Naive thymus-derived CD8-positive, alpha-beta T cell (primary cell): Measurements from ENCODE around the gene TNFRSF9. TPM values are rescaled to one million over a fixed set of nuclear protein-coding genes. Genes with fewer than 3 reads are reported as not detected.
A peak's percentile ranks its signal among the peaks of the same experiment; 100 is the strongest.

Experiments
- ATAC-seq, 2 donors: fragments of 150-1000 bp; cut with Tn5 transposase in 1 of 2; sonication (Bioruptor Pico), chemical (Tn5 transposase) in 1 of 2; 1 replicate in 1 of 2; 2 replicates in 1 of 2; pipeline ENCODE4 v1.10.0; 2021; ENCODE audit warnings: mild to moderate bottlenecking in 2 of 2, moderate library complexity in 2 of 2
- POLR2A ChIA-PET: fragments of 350-600 bp; sonication (Branson Sonifier 250); formaldehyde crosslinking; loops from one replicate; lab custom pipeline; 2021; ENCODE audit warnings: antibody characterized with exemption; lab: Charles Lee
- DNase-seq, 10 donors: peaks; one replicate each; pipeline versions ENCODE4 v3.0.0 to v3.0.0-alpha.2; 2020 to 2022
- H3K27ac Mint-ChIP-seq, 10 donors: one replicate each; pipeline ENCODE4 v1.8.0; 2020 to 2022; ENCODE audit warnings: mild to moderate bottlenecking in 10 of 10, mixed read lengths in 10 of 10, moderate library complexity in 4 of 10, inconsistent platforms in 1 of 10
- H3K27me3 Mint-ChIP-seq, 5 donors: one replicate each; pipeline ENCODE4 v1.8.0; 2021 to 2022; ENCODE audit warnings: mixed read lengths in 5 of 5
- H3K36me3 Mint-ChIP-seq, 3 donors: one replicate each; pipeline ENCODE4 v1.8.0; 2020 to 2022; ENCODE audit warnings: mixed read lengths in 3 of 3, mild to moderate bottlenecking in 2 of 3, inconsistent platforms in 1 of 3
- H3K4me1 Mint-ChIP-seq, 4 donors: one replicate each; pipeline ENCODE4 v1.8.0; 2021 to 2022; ENCODE audit warnings: mixed read lengths in 4 of 4
- H3K4me3 Mint-ChIP-seq, 10 donors: one replicate each; pipeline ENCODE4 v1.8.0; 2020 to 2022; ENCODE audit warnings: mild to moderate bottlenecking in 10 of 10, mixed read lengths in 10 of 10, moderate library complexity in 6 of 10, inconsistent platforms in 1 of 10
- H3K9me3 Mint-ChIP-seq, 9 donors: one replicate each; pipeline ENCODE4 v1.8.0; 2020 to 2022; ENCODE audit warnings: mixed read lengths in 9 of 9, mild to moderate bottlenecking in 3 of 9, inconsistent platforms in 1 of 9, moderate library complexity in 1 of 9
- polyA plus RNA-seq, 3 donors: library from polyadenylated mRNA; unstranded; fragments of 300-500 nt; fragmentation: Illumina TruSeq; gene quantifications; one replicate each; pipeline ENCODE4 v1.2.3, GENCODE V29; 2021
- total RNA-seq, 8 experiments: library from RNA in 2 of 8; stranded (reverse) in 2 of 8; gene quantifications; one replicate each; pipeline ENCODE4 v1.2.3 and lab custom pipeline; 2021 to 2026

TNFRSF9 gene
- total and polyA plus RNA-seq, 5 experiments from 2014 or later: 0.05 to 5.1 (median 0.24) TPM

- Mint-ChIP-seq H3K4me3 (no peak overlapping the region), H3K4me1 (peaks cover 0 to 5% (median 0%) of the 10 kb centered on the region in 4 donors), H3K27me3 (peaks cover 4 to 42% (median 12%) of the 10 kb centered on the region in 5 donors), H3K9me3 (peaks cover 0 to 10% (median 0%) of the 10 kb centered on the region in 9 donors), H3K36me3 (peaks cover 0 to 4% (median 0%) of the 10 kb centered on the region in 3 donors), H3K27ac (no peak overlapping the region)
- peak in 1 of 2 donors; percentile 44 for ATAC-seq
- POLR2A ChIA-PET: no interaction called here
- peak in 4 of 10 donors; percentile 2 to 5 (median 2) for DNase-seq
Observed at GRCh38 chr1:7885513-7886404, 54.9 kb downstream of the TNFRSF9 start.

- ATAC-seq (no peak), DNase-seq (no peak)
- peaks cover 4 to 33% (median 12%) of the 10 kb centered on the region in 5 donors for H3K27me3 Mint-ChIP-seq
- peaks cover 0 to 5% (median 0%) of the 10 kb centered on the region in 4 donors for H3K4me1 Mint-ChIP-seq
- peaks cover 0 to 10% (median 0%) of the 10 kb centered on the region in 9 donors for H3K9me3 Mint-ChIP-seq
- no peak overlapping the region for H3K27ac Mint-ChIP-seq
- H3K36me3 Mint-ChIP-seq: no peaks in the 10 kb centered on the region
- H3K4me3 Mint-ChIP-seq: no peak overlapping the region
- POLR2A ChIA-PET: no interaction called here
Observed at GRCh38 chr1:7884757-7885156, 55.9 kb downstream of the TNFRSF9 start.

- Mint-ChIP-seq H3K4me3 (no peak overlapping the region), H3K4me1 (peaks cover 0 to 11% (median 0%) of the 10 kb centered on the region in 4 donors), H3K9me3 (peaks cover 4 to 24% (median 16%) of the 10 kb centered on the region in 9 donors), H3K27ac (no peak overlapping the region), H3K36me3 (peaks cover 0 to 7% (median 7%) of the 10 kb centered on the region in 3 donors), H3K27me3 (peaks cover 2 to 15% (median 6%) of the 10 kb centered on the region in 5 donors)
- no peak for ATAC-seq
- DNase-seq: no peak
- POLR2A ChIA-PET: no interaction called here
Observed at GRCh38 chr1:7879228-7879627, 61.4 kb downstream of the TNFRSF9 start.

GRCh38 chr1:7878027-7878426, 62.6 kb downstream of the TNFRSF9 start:
- Mint-ChIP-seq H3K4me3 (no peak overlapping the region), H3K27me3 (peaks cover 2 to 14% (median 6%) of the 10 kb centered on the region in 5 donors), H3K36me3 (peaks cover 0 to 9% (median 7%) of the 10 kb centered on the region in 3 donors), H3K27ac (no peak overlapping the region), H3K9me3 (peaks cover 4 to 24% (median 16%) of the 10 kb centered on the region in 9 donors), H3K4me1 (peaks cover 0 to 10% (median 0%) of the 10 kb centered on the region in 4 donors)
- ATAC-seq (no peak), DNase-seq (no peak)
- POLR2A ChIA-PET: no interaction called here

- Mint-ChIP-seq H3K27ac (peak overlapping the region in 1 of 10 donors; percentile 24), H3K27me3 (peaks cover 2 to 14% (median 6%) of the 10 kb centered on the region in 5 donors)
Observed at GRCh38 chr1:7873801-7874795, 66.5 kb downstream of the TNFRSF9 start.

GRCh38 chr1:7871136-7871535, 69.5 kb downstream of the TNFRSF9 start:
- Mint-ChIP-seq H3K36me3 (peaks cover 0 to 2% (median 0%) of the 10 kb centered on the region in 3 donors), H3K27me3 (peaks cover 0 to 6% (median 3%) of the 10 kb centered on the region in 5 donors), H3K4me3 (no peak overlapping the region), H3K4me1 (peaks cover 0 to 2% (median 0%) of the 10 kb centered on the region in 4 donors), H3K9me3 (peaks cover 0 to 3% (median 0%) of the 10 kb centered on the region in 9 donors), H3K27ac (no peak overlapping the region)
- no peak for ATAC-seq
- DNase-seq: no peak
- POLR2A ChIA-PET: no interaction called here

More at GRCh38 chr1:7873801-7874795, 66.5 kb downstream of the TNFRSF9 start:
- H3K9me3 Mint-ChIP-seq: peaks cover 4 to 24% (median 16%) of the 10 kb centered on the region in 9 donors
- peaks cover 0 to 9% (median 7%) of the 10 kb centered on the region in 3 donors for H3K36me3 Mint-ChIP-seq
- H3K4me3 Mint-ChIP-seq: no peak overlapping the region
- ATAC-seq: no peak
- peaks cover 0 to 9% (median 0%) of the 10 kb centered on the region in 4 donors for H3K4me1 Mint-ChIP-seq
- no peak for DNase-seq
- POLR2A ChIA-PET: no interaction called here

GRCh38 chr1:7869136-7869920, 71.3 kb downstream of the TNFRSF9 start:
- Mint-ChIP-seq H3K27me3 (no peaks in the 10 kb centered on the region), H3K27ac (no peak overlapping the region), H3K4me3 (no peak overlapping the region), H3K4me1 (peaks cover 0 to 2% (median 0%) of the 10 kb centered on the region in 4 donors), H3K9me3 (no peaks in the 10 kb centered on the region), H3K36me3 (peaks cover 0 to 2% (median 0%) of the 10 kb centered on the region in 3 donors)
- ATAC-seq (no peak), DNase-seq (no peak)
- POLR2A ChIA-PET: no interaction called here

GRCh38 chr1:7868070-7868780, 72.4 kb downstream of the TNFRSF9 start:
- no peak overlapping the region for H3K4me3 Mint-ChIP-seq
- no peak for DNase-seq
- no peak overlapping the region for H3K27ac Mint-ChIP-seq
- no peak for ATAC-seq
- no peaks in the 10 kb centered on the region for H3K9me3 Mint-ChIP-seq
- H3K36me3 Mint-ChIP-seq: no peaks in the 10 kb centered on the region
- POLR2A ChIA-PET: no interaction called here
- peaks cover 0 to under 1% (median 0%) of the 10 kb centered on the region in 4 donors for H3K4me1 Mint-ChIP-seq
- no peaks in the 10 kb centered on the region for H3K27me3 Mint-ChIP-seq

GRCh38 chr1:7865978-7866377, 74.7 kb downstream of the TNFRSF9 start:
- H3K27me3 Mint-ChIP-seq: no peaks in the 10 kb centered on the region
- no peak overlapping the region for H3K27ac Mint-ChIP-seq

More at GRCh38 chr1:7865978-7866377, 74.7 kb downstream of the TNFRSF9 start:
- no peak for DNase-seq
- Mint-ChIP-seq H3K4me3 (no peak overlapping the region), H3K9me3 (no peaks in the 10 kb centered on the region), H3K4me1 (no peaks in the 10 kb centered on the region), H3K36me3 (no peaks in the 10 kb centered on the region)
- ATAC-seq: no peak
- POLR2A ChIA-PET: no interaction called here
